Calu3 (cell line): ENCODE data around the gene UBR3. TPM values are rescaled to one million over a fixed set of nuclear protein-coding genes. Genes with fewer than 3 reads are reported as not detected.

ENCODE experiments used
- BruUV-seq: library from RNA; stranded (reverse); fragments of 400-500 nt; replicated peaks from 2 replicates; lab custom pipeline; 2021; lab: Mats Ljungman, UMichigan
- CTCF ChIA-PET: fragments of 300-600 bp; sonication (Branson Sonifier 250); formaldehyde crosslinking; loops from one replicate; lab custom pipeline; 2022; ENCODE audit warnings: antibody characterized with exemption; lab: Charles Lee
- DNase-seq: peaks from one replicate; pipeline ENCODE4 v3.0.0; 2022
- H3K27ac Mint-ChIP-seq: one replicate; pipeline ENCODE4 v1.8.0; 2022; ENCODE audit warnings: mixed read lengths; ENCODE audit not compliant: unreplicated experiment
- H3K27me3 Mint-ChIP-seq: one replicate; pipeline ENCODE4 v1.8.0; 2022; ENCODE audit warnings: mixed read lengths; ENCODE audit not compliant: unreplicated experiment
- H3K36me3 Mint-ChIP-seq: one replicate; pipeline ENCODE4 v1.8.0; 2022; ENCODE audit warnings: mild to moderate bottlenecking, moderate library complexity, mixed read lengths; ENCODE audit not compliant: insufficient read depth, unreplicated experiment
- H3K4me1 Mint-ChIP-seq: one replicate; pipeline ENCODE4 v1.8.0; 2022; ENCODE audit warnings: mild to moderate bottlenecking, low read depth, mixed read lengths; ENCODE audit not compliant: unreplicated experiment
- H3K4me3 Mint-ChIP-seq: one replicate; pipeline ENCODE4 v1.8.0; 2022; ENCODE audit warnings: mild to moderate bottlenecking, low read depth, moderate library complexity, mixed read lengths; ENCODE audit not compliant: unreplicated experiment
- H3K9me3 Mint-ChIP-seq: one replicate; pipeline ENCODE4 v1.8.0; 2022; ENCODE audit warnings: low read depth, mixed read lengths; ENCODE audit not compliant: unreplicated experiment
- CTCF ChIP-seq: fragments of 200-600 bp; IDR thresholded peaks from one replicate; pipeline ENCODE4 v1.8.0; 2022; ENCODE audit warnings: antibody characterized with exemption; ENCODE audit not compliant: unreplicated experiment
- intact Hi-C: fragments of 100-400 bp; cut with micrococcal nuclease; formaldehyde crosslinking; loops from one replicate; pipeline ENCODE4 v1.10.0; 2022; ENCODE audit not compliant: unreplicated experiment
- total RNA-seq: library from RNA; stranded (reverse); gene quantifications from 2 replicates; pipeline ENCODE4 v1.2.3, GENCODE V29; 2022

Gene UBR3
- total RNA-seq, 1 experiment from 2014 or later: 33.1 TPM

DNA sequence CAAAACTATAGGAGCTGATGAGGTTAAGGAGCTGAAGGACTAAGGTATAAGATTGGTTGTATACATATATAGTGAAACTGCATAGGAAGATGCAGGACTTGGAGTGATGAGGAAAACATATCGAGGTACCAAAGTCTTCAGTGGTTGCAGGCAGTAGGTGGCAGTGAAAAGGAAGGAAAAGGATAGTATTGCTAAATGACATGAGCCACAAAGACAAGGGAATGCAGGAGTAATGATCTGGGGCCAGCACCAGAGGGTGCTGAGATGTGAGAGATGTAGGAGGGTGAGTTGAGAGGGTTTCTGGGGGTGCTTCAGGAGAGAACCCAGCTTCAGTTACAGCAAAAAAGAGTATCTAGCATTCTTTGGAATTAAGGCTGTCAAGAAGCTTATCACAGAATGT is 178.4 kb downstream of the UBR3 start:
- peaks cover 12% of the 10 kb centered on the region for H3K4me1 Mint-ChIP-seq
- DNase-seq: no peak
- no peaks in the 10 kb centered on the region for H3K9me3 Mint-ChIP-seq
- intact Hi-C loops: no loop called here
- H3K36me3 Mint-ChIP-seq: no peaks in the 10 kb centered on the region
- H3K27me3 Mint-ChIP-seq: no peaks in the 10 kb centered on the region
- CTCF ChIA-PET: no interaction called here
- H3K27ac Mint-ChIP-seq: no peak overlapping the region
- H3K4me3 Mint-ChIP-seq: no peak overlapping the region
- no peak for TF ChIP-seq CTCF
- BruUV-seq: no TSS peak

- H3K27ac Mint-ChIP-seq: no peak overlapping the region
- BruUV-seq: no TSS peak
- no peaks in the 10 kb centered on the region for H3K36me3 Mint-ChIP-seq
- DNase-seq: no peak
- CTCF ChIA-PET: no interaction called here
- H3K9me3 Mint-ChIP-seq: no peaks in the 10 kb centered on the region
- H3K4me3 Mint-ChIP-seq: no peak overlapping the region
- TF ChIP-seq CTCF: no peak
- H3K4me1 Mint-ChIP-seq: peaks cover 10% of the 10 kb centered on the region
- H3K27me3 Mint-ChIP-seq: no peaks in the 10 kb centered on the region
- intact Hi-C loops: no loop called here
These were observed 179.5 kb downstream of the UBR3 start for GRCh38 chr2:170006587-170007325.

GRCh38 chr2:170009209-170009608 is 182.0 kb downstream of the UBR3 start:
- Mint-ChIP-seq H3K27ac (no peak overlapping the region), H3K27me3 (no peaks in the 10 kb centered on the region), H3K4me3 (no peak overlapping the region), H3K4me1 (no peaks in the 10 kb centered on the region), H3K9me3 (no peaks in the 10 kb centered on the region), H3K36me3 (no peaks in the 10 kb centered on the region)
- CTCF ChIA-PET: no interaction called here
- no peak for DNase-seq
- BruUV-seq: no TSS peak
- TF ChIP-seq CTCF: no peak
- intact Hi-C loops: no loop called here

DNA sequence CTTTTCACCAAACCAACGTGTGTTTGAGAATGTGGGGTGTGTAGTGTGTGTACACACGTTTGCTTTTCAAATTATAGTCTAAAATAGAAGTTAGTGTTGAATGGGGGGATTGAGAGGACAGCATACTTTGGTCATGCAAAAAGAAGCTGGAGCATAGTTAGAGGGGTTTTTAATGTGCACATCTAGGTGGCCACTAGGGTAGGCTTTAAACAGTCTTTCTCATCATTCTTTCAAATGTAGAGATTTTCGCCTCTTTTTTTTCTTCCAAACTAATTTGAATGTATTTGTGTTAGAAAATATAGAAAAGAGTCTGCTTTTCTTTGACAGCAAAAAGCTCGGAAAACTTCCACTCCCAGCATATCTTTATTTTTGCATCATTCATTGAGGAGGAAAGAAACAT is 185.5 kb downstream of the UBR3 start:
- intact Hi-C loops: loop anchor here (10.0 kb wide), 1 partner anchor 142 kb away; no protein-coding TSS in a partner anchor
- Mint-ChIP-seq H3K4me3 (no peak overlapping the region), H3K27me3 (no peaks in the 10 kb centered on the region), H3K27ac (no peak overlapping the region), H3K36me3 (no peaks in the 10 kb centered on the region), H3K4me1 (no peaks in the 10 kb centered on the region), H3K9me3 (no peaks in the 10 kb centered on the region)
- no peak for DNase-seq
- CTCF ChIA-PET: no interaction called here
- no peak for TF ChIP-seq CTCF
- no TSS peak for BruUV-seq
